Prostate gland (tissue), 2 donors: ENCODE data around the gene STRN4. TPM values are rescaled to one million over a fixed set of nuclear protein-coding genes. Genes with fewer than 3 reads are reported as not detected.

Experiments
- DNase-seq: peaks from one replicate; pipeline ENCODE4 v3.0.0-alpha.2; 2019; ENCODE audit warnings: low spot score
- H3K27ac ChIP-seq, 2 donors: fragments of 200-600 bp; sonication (generic); 2 replicates each; pipeline ENCODE4 v1.5.1; 2017 to 2019
- H3K27me3 ChIP-seq: fragments of 200-600 bp; sonication (generic); replicated peaks from 2 replicates; pipeline ENCODE4 v1.5.1; 2019; ENCODE audit not compliant: insufficient read depth
- H3K36me3 ChIP-seq, 2 donors: fragments of 200-600 bp; sonication (generic); 1 replicate in 1 of 2; 2 replicates in 1 of 2; pipeline versions ENCODE4 v1.5.1 to v1.8.1; 2017 to 2019
- H3K4me1 ChIP-seq: fragments of 200-600 bp; sonication (generic); replicated peaks from 2 replicates; pipeline ENCODE4 v1.5.1; 2019
- H3K4me3 ChIP-seq, 2 donors: fragments of 200-600 bp; sonication (generic); 2 replicates each; pipeline ENCODE4 v1.5.1; 2017 to 2019
- H3K9me3 ChIP-seq: fragments of 200-600 bp; sonication (generic); 2 replicates; pipeline ENCODE4 v1.5.1; 2017
- POLR2A ChIP-seq: fragments of 450-650 bp; IDR thresholded peaks from one replicate; pipeline ENCODE4 v1.6.1; 2016; ENCODE audit warnings: antibody characterized with exemption, mild to moderate bottlenecking
- POLR2AphosphoS5 ChIP-seq: sonication (generic); formaldehyde crosslinking; IDR thresholded peaks from one replicate; pipeline ENCODE4 v1.6.1; 2017; ENCODE audit warnings: antibody characterized with exemption
- whole genome bisulfite sequencing: methylation state at CpG from one replicate; pipeline ENCODE4 v1.1.5; 2018; 5-methylcytosine and 5-hydroxymethylcytosine counted together
- intact Hi-C: fragments of 100-400 bp; cut with DNase I; formaldehyde crosslinking; loops from one replicate; pipeline ENCODE4 v1.14.2; 2022
- total RNA-seq, 2 donors: library from RNA; depleted of rRNA; stranded (reverse); fragments of >200 nt; gene quantifications; one replicate each; pipeline ENCODE4 v1.1.0, GENCODE V29; 2016
- TF ChIP-seq, protein P1 (sequence below), 4 experiments: fragments of 200-600 bp in 2 of 4; fragments of 450-650 bp in 2 of 4; sonication (generic) in 2 of 4; IDR thresholded peaks; 1 replicate in 3 of 4; 2 replicates in 1 of 4; pipeline ENCODE4 v1.5.1; 2016 to 2019; ENCODE audit warnings: antibody characterized with exemption in 4 of 4, mild to moderate bottlenecking in 2 of 4, moderate library complexity in 2 of 4

Gene STRN4
- total RNA-seq, 2 donors from 2014 or later, result 80.7 to 221 TPM

DNA sequence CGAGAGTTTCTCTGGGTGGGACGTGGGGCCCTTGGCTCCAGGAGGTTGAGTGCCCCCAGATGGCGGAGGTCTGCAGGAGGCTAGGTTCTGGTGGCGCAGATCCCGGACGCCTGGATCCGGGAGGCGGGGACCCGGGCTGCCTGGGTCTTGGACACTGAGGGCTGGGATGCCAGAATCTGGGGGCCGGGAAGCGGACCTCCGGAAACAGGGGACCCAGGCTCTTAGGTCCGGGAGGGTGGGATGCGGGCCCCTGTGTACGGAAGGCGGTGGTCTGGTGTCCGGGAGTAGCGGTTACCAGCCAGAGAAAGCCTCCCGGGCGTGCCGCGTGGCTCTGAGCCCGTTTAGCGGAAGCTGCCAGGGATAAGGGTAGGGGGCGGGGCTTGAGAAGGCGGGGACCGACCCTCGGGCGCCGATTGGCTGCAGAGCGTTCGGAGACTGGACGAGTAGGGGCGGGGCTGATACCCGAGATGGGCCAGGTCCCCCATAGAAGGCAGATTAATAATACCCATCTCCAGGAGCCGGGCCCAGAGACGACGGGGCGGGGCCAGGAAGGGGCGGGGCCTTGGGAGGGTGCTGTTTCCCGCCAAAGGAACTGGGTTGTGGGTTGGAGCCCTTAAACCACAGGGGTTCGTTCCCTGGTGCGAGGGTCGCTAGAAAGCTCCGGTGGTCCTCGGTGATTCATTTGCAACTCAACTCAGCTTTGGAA, 42.2 kb upstream of the STRN4 start, which contains the start of gene SLC1A5:
TSS of gene SLC1A5 (minus strand) at position 333 of the 706 bp plus-strand sequence. CDS start 629 bp downstream, outside the sequence.
- under 1% methylated on average over 39 of the region's 46 CpGs for WGBS
- Histone ChIP-seq H3K27ac (peak within 1 kb of the TSS; percentile 89 to 92), H3K27me3 (no peaks in the 10 kb centered on the region), H3K9me3 (no peaks in the 10 kb centered on the region), H3K36me3 (no peaks in the 10 kb centered on the region), H3K4me1 (peaks cover 10% of the 10 kb centered on the region), H3K4me3 (peak within 1 kb of the TSS; percentile 76 to 93)
- peak; percentile 98 for DNase-seq
- intact Hi-C loops, result loop anchor here (5.0 kb wide), 1 partner anchor 46 kb away; no protein-coding TSS in a partner anchor
- TF ChIP-seq POLR2A (peak; percentile 97), POLR2AphosphoS5 (peak; percentile 99)
- TF ChIP-seq, protein P1, sequence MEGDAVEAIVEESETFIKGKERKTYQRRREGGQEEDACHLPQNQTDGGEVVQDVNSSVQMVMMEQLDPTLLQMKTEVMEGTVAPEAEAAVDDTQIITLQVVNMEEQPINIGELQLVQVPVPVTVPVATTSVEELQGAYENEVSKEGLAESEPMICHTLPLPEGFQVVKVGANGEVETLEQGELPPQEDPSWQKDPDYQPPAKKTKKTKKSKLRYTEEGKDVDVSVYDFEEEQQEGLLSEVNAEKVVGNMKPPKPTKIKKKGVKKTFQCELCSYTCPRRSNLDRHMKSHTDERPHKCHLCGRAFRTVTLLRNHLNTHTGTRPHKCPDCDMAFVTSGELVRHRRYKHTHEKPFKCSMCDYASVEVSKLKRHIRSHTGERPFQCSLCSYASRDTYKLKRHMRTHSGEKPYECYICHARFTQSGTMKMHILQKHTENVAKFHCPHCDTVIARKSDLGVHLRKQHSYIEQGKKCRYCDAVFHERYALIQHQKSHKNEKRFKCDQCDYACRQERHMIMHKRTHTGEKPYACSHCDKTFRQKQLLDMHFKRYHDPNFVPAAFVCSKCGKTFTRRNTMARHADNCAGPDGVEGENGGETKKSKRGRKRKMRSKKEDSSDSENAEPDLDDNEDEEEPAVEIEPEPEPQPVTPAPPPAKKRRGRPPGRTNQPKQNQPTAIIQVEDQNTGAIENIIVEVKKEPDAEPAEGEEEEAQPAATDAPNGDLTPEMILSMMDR (IDR thresholded peaks at IDR 0.05), result no peak

GRCh38 chr19:46787331-46788261, 41.3 kb upstream of the STRN4 start:
- Histone ChIP-seq H3K4me3 (peak overlapping the region; percentile 76 to 93), H3K4me1 (peaks cover 13% of the 10 kb centered on the region), H3K9me3 (no peaks in the 10 kb centered on the region), H3K27ac (peak overlapping the region; percentile 89 to 92), H3K27me3 (no peaks in the 10 kb centered on the region), H3K36me3 (no peaks in the 10 kb centered on the region)
- under 1% methylated on average over 69 of the region's 80 CpGs for WGBS
- DNase-seq, result no peak
- intact Hi-C loops, result loop anchor here (2.0 to 5.0 kb wide), 2 partner anchors 31 to 45 kb away; no protein-coding TSS in a partner anchor
- TF ChIP-seq POLR2A (no peak), POLR2AphosphoS5 (peak; percentile 47)
- TF ChIP-seq, protein P1 (IDR thresholded peaks at IDR 0.05), result peak in 2 of 4 experiments; percentile 5 to 9

DNA sequence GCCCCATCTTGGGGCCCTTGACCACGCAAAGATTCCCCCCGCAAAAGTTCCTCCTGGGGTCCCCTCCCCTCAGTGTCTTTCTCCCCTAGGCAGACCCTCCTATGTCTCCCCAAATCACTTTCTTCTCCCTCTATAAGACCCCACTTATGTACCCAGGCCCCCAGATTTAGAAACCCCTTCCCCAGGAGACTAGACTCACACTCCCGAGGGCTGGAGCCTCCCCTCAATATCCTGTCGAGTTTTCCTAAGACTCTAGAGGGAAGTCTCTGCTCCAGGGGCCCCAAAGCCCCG, 40.7 kb upstream of the STRN4 start:
- Histone ChIP-seq H3K9me3 (no peaks in the 10 kb centered on the region), H3K36me3 (no peaks in the 10 kb centered on the region), H3K27ac (peak overlapping the region; percentile 89 to 92), H3K4me3 (peak overlapping the region; percentile 76 to 93), H3K4me1 (peaks cover 13% of the 10 kb centered on the region), H3K27me3 (no peaks in the 10 kb centered on the region)
- intact Hi-C loops, result loop anchor here (2.0 to 5.0 kb wide), 2 partner anchors 30 to 45 kb away; no protein-coding TSS in a partner anchor
- TF ChIP-seq POLR2A, result no peak
- no peak for TF ChIP-seq POLR2AphosphoS5
- TF ChIP-seq, protein P1 (IDR thresholded peaks at IDR 0.05), result no peak
- DNase-seq, result no peak
- WGBS, result 10% methylated on average over 5 of the region's 5 CpGs

DNA sequence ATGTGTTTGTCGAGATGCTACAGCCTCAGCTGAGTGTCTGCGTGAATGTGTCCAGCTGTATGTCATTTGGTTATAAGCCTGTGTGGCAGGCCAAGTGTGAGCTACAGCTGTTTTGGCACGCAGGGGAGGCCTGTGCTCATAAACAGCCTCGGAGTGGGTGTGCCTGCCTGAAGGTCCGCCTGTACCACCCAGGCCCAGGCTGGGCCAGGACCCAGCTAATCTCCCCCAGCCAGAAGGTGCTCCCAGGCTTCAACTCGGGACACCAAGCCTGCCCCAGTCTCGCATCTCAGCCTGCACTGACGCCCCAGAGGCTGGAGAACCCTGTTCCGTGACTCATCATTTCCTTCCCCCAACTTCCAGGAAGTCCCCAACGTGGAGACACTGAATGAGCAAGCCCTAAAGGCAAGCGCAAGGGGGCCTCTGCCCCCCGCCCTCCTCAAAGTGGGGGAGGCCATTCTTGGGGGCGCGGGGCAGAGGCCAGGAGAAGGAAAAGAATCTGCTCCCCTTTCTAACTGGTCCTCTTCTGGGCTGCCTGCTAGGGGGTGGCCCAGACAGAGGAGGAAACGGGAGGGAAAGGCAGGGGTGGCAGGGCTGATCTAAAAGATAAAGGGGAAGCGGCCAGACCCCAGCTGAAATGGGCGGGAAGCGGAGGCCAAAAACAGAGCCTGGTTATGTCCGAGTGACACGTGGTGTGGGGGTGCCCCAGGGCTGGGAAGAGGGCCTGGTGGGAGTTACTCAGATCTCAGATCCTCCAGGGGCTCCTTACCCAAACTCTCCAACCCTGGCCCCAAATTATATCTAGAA, 40.2 kb upstream of the STRN4 start:
- 5% methylated on average over 20 of the region's 20 CpGs for WGBS
- peaks cover 13% of the 10 kb centered on the region for H3K4me1 ChIP-seq

More for the DNA sequence above, 40.2 kb upstream of the STRN4 start:
- H3K36me3 ChIP-seq, result no peaks in the 10 kb centered on the region
- H3K4me3 ChIP-seq, result peak overlapping the region; percentile 76 to 93
- TF ChIP-seq POLR2A (peak; percentile 34), POLR2AphosphoS5 (peak; percentile 81)
- TF ChIP-seq, protein P1 (IDR thresholded peaks at IDR 0.05), result no peak
- H3K9me3 ChIP-seq, result no peaks in the 10 kb centered on the region
- H3K27me3 ChIP-seq, result no peaks in the 10 kb centered on the region
- H3K27ac ChIP-seq, result peak overlapping the region; percentile 89 to 92
- peak; percentile 71 for DNase-seq
- intact Hi-C loops, result loop anchor here (2.0 to 5.0 kb wide), 2 partner anchors 30 to 44 kb away; no protein-coding TSS in a partner anchor
